HL-60/S4 (cell line): ENCODE measurements around the gene SLC12A4.
"Not testable (repeated sequence)": the region's sequence is repeated elsewhere in the genome, so short reads cannot be mapped to it uniquely, and the experiment has no call there.

Source experiments
- in situ Hi-C: fragments of 300-500 bp; cut with MboI; formaldehyde crosslinking; loops from 2 replicates; pipeline ENCODE4 v1.14.3; 2022; ENCODE audit warnings: low sequenced_read_pairs

The SLC12A4 gene

DNA sequence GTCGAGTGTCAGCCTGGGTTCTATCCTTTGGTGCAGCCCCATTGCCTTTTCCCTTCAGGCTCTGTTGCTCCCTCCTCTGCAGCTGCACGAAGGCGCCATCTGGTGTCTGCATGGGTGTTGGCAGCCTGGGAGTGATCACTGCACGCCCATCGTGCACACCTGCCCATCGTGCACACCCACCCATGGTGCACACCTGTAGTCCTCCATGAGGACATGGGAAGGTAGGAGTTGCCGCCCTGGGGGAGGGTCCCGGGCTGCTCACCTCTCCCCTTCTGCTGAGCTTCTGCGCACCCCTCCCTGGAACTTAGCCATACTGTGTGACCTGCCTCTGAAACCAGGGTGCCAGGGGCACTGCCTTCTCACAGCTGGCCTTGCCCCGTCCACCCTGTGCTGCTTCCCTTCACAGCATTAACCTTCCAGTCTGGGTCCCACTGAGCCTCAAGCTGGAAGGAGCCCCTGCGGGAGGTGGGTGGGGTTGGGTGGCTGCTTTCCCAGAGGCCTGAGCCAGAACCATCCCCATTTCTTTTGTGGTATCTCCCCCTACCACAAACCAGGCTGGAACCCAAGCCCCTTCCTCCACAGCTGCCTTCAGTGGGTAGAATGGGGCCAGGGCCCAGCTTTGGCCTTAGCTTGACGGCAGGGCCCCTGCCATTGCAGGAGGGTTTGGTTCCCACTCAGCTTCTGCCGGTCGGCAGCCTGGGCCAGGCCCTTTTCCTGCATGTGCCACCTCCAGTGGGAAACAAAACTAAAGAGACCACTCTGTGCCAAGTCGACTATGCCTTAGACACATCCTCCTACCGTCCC lies 39.7 kb downstream of the SLC12A4 start:
- in situ Hi-C loops: no loop called here

DNA sequence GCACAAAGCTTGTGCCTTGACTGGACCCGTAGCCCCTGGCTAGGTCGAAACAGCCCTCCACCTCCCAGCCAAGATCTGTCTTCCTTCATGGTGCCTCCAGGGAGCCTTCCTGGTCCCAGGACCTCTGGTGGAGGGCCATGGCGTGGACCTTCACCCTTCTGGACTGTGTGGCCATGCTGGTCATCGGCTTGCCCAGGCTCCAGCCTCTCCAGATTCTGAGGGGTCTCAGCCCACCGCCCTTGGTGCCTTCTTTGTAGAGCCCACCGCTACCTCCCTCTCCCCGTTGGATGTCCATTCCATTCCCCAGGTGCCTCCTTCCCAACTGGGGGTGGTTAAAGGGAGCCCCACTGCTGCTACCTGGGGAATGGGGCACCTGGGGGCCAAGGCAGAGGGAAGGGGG lies 40.3 kb downstream of the SLC12A4 start:
- in situ Hi-C loops: no loop called here

DNA sequence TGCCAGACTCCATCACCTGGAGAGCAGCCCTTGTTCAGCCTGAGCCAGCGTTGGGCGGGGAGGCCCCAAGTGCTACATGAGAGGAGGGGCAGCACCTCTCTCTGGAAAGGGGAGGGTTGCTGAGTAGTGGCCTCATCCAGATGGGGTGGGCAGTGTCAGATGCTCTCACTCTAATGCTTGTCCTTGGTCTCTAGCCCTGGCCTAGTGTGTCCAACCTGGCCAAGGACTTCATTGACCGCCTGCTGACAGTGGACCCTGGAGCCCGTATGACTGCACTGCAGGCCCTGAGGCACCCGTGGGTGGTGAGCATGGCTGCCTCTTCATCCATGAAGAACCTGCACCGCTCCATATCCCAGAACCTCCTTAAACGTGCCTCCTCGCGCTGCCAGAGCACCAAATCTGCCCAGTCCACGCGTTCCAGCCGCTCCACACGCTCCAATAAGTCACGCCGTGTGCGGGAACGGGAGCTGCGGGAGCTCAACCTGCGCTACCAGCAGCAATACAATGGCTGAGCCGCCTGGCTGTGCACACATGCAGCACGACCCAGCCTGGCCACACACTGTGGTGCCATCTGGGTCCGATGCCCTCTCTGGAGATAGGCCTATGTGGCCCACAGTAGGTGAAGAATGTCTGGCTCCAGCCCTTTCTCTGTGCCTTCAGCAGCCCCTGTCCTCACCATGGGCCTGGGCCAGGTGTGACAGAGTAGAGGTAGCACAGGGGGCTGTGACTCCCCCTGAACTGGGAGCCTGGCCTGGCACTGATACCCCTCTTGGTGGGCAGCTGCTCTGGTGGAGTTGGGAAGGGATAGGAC lies 41.1 kb downstream of the SLC12A4 start:
- in situ Hi-C loops: no loop called here

DNA sequence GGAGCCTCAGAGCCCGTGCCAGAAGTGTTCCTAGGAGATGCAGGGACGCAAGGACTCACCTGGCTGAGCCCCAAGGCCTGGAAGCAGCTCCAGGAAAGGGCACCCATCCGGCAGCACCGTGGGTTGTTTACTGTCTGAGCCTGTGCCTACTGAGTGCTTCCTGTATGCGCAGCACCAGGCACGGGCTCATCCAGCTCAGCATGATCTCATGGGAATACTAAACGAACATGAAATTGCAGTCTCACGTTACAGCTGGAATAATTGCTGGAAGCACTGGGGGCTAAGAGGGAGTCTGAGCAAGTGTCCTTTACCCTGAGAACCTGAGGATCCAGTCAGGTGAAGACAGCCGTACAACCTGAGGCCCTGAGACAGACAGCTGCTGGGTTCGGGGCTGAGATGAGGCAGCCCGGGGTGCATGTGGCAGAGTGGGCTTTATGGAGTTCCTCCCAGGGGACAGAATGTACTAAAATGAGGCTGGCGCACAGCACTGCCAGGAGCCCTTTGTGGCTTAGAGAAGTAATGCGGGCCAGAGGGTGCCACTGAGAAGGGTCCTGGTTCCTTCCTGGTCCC lies 42.2 kb downstream of the SLC12A4 start:
- in situ Hi-C loops: no loop called here

DNA sequence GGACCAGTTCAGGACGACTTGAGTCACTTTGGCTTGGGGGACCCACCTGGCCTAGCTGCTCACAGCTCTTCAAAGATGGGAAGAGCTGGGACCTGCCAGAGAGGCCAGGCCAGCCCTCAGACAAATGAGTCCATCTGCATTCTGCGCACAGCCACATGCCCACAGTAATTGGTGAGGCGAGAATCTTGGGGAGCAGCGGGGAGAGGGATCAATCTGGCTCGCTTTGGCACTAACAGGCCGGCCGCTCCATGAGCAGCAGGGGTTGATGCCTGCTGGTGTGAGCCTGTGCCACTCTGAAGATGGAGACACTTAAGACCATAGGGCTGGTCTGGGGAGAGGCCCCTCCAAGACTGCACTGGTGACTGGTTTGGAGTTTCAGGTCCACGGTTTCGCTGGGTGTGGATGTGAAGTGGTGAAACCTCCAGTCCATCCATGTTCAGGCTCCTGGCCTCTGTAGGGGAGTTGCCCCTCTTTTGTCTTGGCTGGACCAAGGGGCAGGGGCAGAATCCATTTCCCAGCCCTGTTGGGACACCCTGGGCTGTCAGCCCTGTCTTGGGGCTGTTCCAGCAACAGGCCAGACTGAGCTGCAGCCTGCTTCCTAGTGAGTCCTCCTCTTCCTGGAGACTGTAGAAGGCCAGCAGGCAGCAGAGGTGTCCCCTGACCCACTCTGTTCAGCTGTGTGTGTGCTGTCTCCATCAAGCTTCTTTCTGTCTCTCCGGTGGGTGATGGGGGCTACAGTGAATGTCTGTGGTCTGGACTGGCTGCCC lies 44.1 kb downstream of the SLC12A4 start:
- in situ Hi-C loops: no loop called here

DNA sequence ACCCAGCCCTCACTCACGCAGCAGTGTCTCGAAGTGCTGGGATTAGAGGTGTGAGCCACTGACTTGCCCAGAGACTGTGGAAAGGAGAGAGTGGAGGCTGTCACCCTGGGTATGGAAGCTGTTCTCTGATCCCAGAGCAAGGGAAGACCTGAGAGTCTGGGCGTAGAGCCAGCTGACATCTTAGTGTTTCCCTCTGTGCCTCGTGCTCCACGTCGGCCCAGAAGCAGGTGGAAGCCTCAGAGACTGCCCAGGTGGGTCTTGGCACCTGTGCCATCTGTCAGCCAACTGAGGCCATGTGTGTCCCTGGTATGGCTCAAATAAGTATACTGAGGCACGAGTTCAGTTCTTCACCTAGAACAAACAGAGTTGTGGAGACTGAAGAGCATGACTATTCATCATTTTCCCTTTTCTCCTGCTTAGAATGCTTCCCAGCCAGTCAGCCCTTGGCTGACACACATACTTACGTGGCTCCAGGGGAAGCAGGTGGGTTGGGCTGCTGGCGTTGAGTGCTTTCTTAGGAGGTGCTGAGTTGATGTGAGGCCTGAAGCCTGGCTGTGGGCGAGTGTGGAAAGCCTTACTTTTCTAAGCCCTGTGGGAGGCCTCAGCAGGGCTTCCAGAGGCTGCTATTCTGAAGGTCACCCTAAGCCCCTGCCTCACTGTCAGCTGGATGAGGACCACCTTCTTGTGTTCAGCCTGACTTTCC lies 44.9 kb downstream of the SLC12A4 start:
- in situ Hi-C loops: no loop called here

DNA sequence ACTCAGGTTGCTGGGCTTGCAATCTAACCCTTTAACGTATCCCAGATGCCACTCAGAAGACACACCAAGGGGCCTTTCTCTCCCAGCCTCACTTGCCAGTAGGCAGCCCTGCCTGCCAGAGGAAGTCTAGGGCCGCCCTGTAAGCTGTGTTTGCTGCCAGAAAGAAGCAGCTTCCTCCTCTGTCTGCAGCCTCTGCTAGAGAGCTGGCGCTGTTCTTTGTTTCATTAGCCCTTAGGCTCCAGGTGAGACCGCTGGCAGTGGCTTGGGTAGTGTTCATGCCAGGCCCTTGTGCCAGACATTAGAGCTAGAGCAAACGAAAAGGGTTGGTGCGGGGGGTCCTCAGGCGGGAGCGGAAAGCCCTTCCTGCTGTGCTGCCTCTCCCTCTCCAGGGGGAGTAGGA lies 45.7 kb downstream of the SLC12A4 start:
- in situ Hi-C loops: no loop called here

DNA sequence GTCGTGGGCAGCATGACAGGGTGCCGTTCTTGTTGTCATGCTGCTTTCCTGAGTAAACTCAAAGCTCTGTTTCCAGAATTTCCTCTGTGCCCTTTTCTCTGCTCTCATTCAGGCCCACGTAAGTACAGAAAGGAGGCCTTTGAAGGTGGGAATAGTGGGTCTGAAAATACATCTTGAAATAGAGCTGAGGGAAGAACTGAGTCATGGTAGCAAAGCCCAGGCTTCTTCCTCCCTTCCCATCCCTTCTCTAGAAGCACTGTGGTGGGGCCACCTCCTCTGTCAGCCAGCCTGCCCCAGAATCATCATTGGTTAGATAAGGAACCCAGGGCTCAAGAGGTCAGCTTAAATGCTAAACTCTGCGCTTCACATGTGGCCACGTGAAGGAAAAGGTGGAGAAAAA lies 46.2 kb downstream of the SLC12A4 start:
- in situ Hi-C loops: no loop called here

DNA sequence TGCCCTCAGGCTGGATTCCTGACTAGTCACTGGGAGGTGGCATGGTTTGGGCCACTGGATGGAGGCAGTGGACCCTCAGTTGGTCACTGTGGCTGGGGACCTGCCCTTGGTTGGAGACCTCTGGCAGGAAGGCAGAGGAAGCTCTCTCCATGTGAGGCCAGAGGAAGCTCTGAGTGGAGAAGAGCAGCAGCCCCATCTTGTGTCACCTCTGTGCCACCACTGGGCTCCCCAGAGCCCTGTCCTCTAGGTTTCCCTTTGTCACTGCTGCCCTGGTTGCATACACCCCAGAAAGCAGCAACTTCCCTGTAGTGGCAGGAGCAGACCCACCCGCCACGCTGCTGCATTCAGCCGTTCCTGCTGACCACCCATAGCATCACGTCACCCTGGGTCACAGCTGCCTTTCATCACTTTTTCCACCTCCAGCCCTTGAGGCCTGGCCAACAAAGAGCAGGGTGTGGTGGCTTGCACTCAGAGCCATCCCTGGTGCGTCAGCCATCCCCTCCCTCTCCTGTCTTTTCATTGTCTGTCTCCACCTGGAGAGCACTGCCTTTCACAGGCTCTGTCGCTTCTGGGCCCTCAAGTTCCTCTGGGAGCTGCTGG lies 48.7 kb downstream of the SLC12A4 start:
- in situ Hi-C loops: no loop called here

DNA sequence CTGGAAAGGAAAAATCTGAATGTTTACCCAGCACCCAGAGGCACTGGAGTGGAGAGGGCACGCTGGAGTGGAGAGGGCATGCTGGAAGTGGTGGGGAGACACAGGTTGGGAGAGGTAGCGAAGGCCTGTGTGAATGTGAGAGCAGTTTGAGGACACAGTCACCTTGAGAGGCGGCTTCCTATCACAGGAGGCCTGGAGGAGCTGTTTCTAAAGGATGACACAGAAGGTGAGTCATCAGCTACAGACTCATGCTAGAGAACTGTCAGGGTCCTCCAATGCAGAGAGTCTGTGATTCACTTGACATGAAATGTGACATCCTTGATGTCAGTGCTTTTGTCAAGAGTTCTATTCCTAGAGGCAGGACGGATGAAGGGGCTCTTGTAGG lies 50.6 kb downstream of the SLC12A4 start:
- in situ Hi-C loops: no loop called here

DNA sequence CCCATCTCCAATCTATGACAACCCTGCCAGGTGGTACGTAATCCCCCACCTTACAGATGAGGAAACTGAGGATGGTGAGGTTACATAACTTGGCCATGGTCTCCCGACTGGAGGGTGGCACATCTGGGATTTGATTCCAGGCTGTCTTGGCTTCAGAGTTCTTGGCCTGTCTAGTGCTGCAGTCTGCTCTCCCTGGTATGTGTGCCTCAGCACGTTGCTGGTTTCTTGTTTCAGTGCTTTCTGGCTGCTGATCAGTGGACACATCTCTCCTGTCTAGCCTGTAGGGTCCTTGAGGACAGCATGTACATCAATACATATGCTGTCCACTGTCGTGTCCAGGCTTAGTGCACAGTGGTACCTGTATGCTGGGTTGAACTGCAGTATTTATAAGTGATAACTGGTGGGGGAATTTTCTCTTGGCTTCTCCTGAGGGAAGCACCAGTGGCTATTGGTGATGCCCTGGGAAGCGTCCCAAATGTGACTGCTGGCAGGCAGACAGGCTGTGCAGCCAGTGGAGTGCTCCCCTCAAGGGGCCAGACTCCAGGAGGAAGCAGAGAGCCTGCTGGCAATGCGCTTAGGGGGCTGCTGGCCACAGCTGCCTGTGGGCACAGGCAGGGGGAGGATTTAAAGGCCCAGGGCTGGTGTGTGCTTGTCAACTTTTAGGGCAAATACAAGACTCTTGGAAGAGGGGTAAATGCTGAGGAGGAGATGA lies 51.1 kb downstream of the SLC12A4 start:
- in situ Hi-C loops: no loop called here

DNA sequence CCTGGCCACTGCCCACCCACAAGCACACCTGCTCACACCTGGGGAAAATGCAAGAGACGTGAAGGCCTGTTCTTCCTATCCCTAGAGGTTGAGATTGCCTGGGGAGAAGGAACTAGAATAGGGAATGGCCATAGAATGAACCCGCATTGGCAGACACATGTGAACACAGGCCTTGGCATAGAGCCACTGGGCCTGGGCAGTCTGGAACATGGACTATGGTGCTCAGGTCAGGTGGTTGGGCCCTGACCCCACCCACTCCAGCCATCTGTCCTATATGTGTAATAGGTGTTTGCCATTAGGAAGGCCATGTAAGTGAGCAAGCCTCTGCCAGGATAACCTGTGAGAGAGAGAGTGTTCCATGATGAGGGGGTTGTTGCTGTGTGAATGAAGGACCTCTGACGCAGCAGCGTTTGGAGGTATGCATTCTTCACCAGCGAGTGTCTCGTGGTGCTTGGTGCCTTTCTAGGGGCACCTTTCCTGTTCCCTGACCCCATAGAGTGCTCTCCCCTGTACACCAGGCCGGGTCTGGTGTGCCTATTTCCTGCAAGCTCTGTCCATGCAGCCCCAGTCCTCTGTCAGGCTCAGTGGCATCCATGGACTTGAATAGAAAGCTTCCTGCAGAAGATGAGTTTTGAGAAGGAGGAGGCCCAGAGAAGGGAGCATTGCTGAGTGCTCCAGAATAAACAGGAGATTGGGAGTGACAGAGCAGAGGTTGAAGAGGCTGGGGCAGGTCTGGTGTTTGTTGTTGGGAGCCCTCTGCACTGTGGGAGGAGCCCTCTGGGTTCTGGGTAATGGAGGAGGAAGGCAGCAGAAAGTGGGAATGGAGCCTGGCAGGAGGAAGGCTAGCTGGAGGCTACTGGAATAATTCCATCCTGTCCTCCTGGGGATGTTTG lies 52.4 kb downstream of the SLC12A4 start:
- in situ Hi-C loops: no loop called here

DNA sequence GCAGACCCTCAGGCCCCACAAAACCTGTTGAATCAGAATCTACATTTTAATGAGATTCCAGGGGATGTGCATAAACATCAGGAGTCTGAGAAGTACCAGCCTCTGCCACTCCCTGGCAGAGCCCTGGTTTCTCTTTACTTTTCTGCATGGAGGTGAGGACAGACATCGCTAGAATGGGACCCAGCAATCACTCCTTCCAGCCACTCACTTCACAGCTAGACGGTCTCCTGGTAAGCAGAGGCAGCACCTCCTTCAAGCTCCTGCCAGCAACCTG lies 53.0 kb downstream of the SLC12A4 start:
- in situ Hi-C loops: not testable (repeated sequence)

DNA sequence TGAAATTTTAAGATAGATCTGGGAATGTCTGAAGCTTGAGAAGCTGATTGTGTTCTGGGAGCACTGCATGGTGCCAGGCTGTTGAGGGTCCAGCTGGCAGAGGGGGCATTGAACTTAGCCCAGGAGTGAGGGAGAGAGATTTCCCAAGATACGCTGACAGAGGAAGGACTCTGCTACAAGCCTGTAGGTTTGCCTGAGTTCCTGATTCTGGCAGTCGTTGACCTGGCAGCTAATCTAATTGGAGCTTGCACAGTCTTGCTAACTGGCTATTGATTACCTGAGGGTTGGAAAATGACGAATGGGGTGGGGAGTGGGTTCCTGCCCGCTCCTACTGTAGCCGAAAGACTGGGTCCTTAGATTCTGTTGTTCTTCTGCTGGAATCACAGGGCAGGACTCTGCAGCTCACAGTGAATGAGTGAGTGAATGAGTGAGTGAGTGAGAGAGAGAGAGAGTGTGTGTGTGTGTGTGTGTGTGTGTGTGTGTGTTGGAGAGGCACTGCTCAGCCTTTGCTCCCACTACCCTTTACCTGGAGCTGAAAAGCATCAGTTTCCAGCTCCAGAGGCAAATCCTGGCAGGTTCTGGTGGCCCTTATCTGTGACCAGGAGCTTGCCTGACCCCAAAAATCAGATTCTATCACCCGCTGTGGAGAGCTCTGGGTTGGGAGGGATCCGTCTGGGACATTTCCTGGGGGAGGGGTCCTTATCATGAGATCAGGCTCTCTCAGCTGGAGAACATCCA lies 53.5 kb downstream of the SLC12A4 start:
- in situ Hi-C loops: no loop called here

DNA sequence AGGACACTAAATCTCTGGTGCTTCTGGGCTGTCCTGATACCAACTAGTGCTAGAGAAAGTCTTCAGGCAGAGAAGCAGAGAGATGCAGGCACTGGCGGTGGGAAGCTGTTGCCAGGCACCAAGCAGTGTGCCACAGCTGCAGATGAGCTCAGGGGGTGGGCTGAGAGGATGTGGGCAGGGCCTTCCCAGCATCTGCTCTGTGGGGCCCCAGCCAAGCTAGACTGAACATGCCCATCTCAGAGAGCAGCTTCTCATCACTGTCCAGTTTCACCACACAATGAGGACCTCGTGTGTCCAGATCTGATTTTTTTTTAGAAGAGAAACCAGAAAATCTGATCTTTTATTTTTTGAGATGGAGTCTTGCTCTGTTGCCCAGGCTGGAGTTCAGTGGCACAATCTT lies 58.3 kb downstream of the SLC12A4 start:
- in situ Hi-C loops: no loop called here

DNA sequence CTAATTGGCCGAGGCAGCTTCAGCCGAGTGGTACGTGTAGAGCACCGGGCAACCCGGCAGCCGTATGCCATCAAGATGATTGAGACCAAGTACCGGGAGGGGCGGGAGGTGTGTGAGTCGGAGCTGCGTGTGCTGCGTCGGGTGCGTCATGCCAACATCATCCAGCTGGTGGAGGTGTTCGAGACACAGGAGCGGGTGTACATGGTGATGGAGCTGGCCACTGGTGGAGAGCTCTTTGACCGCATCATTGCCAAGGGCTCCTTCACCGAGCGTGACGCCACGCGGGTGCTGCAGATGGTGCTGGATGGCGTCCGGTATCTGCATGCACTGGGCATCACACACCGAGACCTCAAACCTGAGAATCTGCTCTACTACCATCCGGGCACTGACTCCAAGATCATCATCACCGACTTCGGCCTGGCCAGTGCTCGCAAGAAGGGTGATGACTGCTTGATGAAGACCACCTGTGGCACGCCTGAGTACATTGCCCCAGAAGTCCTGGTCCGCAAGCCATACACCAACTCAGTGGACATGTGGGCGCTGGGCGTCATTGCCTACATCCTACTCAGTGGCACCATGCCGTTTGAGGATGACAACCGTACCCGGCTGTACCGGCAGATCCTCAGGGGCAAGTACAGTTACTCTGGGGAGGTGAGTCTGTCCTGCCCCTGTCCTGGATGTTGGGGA lies 59.2 kb downstream of the SLC12A4 start:
- in situ Hi-C loops: no loop called here

DNA sequence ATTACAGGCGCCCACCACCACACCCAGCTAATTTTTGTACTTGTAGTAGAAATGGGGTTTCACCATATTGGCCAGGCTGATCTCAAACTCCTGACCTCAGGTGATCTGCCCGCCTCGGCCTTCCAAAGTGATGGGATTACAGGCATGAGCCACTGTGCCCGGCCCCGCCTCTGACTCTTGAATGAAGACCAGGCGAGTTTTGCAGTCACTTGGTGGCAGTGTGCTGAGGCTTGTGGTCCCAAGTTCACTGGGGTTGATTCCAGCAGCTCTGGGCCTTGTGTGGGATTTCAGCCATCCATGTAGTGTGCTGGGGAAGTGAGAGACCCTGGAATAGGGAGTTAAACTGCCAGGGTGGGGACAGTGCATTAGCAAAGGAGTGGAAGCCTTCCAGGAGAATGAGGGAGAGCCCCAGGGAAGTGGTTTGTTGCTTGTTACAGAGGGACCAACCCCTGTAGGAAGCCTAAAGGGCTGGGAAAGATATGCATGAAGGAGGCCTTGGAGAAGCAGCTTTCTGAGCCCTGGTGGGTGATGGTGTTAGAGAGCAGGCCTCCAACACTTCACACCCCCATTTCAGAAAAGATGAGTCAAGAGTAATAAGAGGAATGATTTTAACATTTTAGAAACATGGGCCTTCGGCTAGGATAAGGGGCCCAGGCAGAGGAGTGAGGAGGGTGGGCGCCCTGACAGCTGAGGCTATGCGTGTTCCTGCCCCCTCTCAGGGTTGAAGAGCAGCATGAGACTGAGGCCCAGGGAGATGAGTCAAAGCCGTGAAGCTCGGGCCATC lies 60.8 kb downstream of the SLC12A4 start:
- in situ Hi-C loops: no loop called here
